H9 (cell line): Measurements from ENCODE around the gene SSX3. TPM values are rescaled to one million over a fixed set of nuclear protein-coding genes. Genes with fewer than 3 reads are reported as not detected.
"Not testable (repeated sequence)": the region's sequence is repeated elsewhere in the genome, so short reads cannot be mapped to it uniquely, and the experiment has no call there.

ENCODE experiments used
- DNase-seq: peaks from one replicate; pipeline ENCODE4 v3.0.0-alpha.2; 2017
- H2AFZ ChIP-seq: one replicate; pipeline ENCODE4 v1.6.1; 2013; ENCODE audit warnings: mild to moderate bottlenecking, low read length, control low read depth, moderate library complexity
- H2AK5ac ChIP-seq: 2 replicates; pipeline ENCODE4 v1.6.1; 2013; ENCODE audit warnings: low read length, control low read depth, mixed read lengths; ENCODE audit not compliant: insufficient read length
- H2BK120ac ChIP-seq: one replicate; pipeline ENCODE4 v1.6.1; 2013; ENCODE audit warnings: low read depth, mild to moderate bottlenecking, low read length, control low read depth, inconsistent platforms; ENCODE audit not compliant: poor library complexity, severe bottlenecking
- H2BK12ac ChIP-seq: 2 replicates; pipeline ENCODE4 v1.6.1; 2013; ENCODE audit warnings: low read length, control low read depth, mixed read lengths, low read depth; ENCODE audit not compliant: insufficient read length
- H2BK15ac ChIP-seq: 2 replicates; pipeline ENCODE4 v1.6.1; 2013; ENCODE audit warnings: low read depth, low read length, control low read depth
- H2BK20ac ChIP-seq: one replicate; pipeline ENCODE4 v1.6.1; 2013; ENCODE audit warnings: low read depth, mild to moderate bottlenecking, low read length, control low read depth, inconsistent platforms; ENCODE audit not compliant: poor library complexity, severe bottlenecking
- H2BK5ac ChIP-seq: 2 replicates; pipeline ENCODE4 v1.6.1; 2013; ENCODE audit warnings: low read length, control low read depth, mixed read lengths; ENCODE audit not compliant: insufficient read length
- H3K14ac ChIP-seq: 2 replicates; pipeline ENCODE4 v1.6.1; 2013; ENCODE audit warnings: low read length, control low read depth; ENCODE audit not compliant: insufficient read depth
- H3K18ac ChIP-seq: 2 replicates; pipeline ENCODE4 v1.6.1; 2013; ENCODE audit warnings: low read depth, mild to moderate bottlenecking, mixed read lengths, low read length, control low read depth; ENCODE audit not compliant: insufficient read length
- H3K23ac ChIP-seq: 2 replicates; pipeline ENCODE4 v1.6.1; 2013; ENCODE audit warnings: low read length, control low read depth, mixed read lengths, low read depth; ENCODE audit not compliant: insufficient read length
- H3K23me2 ChIP-seq: 2 replicates; pipeline ENCODE4 v1.6.1; 2013; ENCODE audit warnings: low read depth, mild to moderate bottlenecking, mixed read lengths, low read length, control low read depth; ENCODE audit not compliant: insufficient read length, poor library complexity, severe bottlenecking
- H3K27ac ChIP-seq: 2 replicates; pipeline ENCODE4 v1.5.1; 2013; ENCODE audit warnings: low read length, control low read depth, mixed read lengths, low read depth; ENCODE audit not compliant: insufficient read length
- H3K27me3 ChIP-seq: 2 replicates; pipeline ENCODE4 v1.6.1; 2013; ENCODE audit warnings: low read length, control low read depth, inconsistent platforms; ENCODE audit not compliant: insufficient read depth
- H3K4ac ChIP-seq: 2 replicates; pipeline ENCODE4 v1.6.1; 2013; ENCODE audit warnings: low read depth, mild to moderate bottlenecking, control low read depth, inconsistent platforms, low read length, moderate library complexity
- H3K4me1 ChIP-seq: 2 replicates; pipeline ENCODE4 v1.6.1; 2013; ENCODE audit warnings: low read length, control low read depth, inconsistent platforms; ENCODE audit not compliant: insufficient read depth
- H3K4me2 ChIP-seq: 2 replicates; pipeline ENCODE4 v1.6.1; 2013; ENCODE audit warnings: low read length, control low read depth, mixed read lengths; ENCODE audit not compliant: insufficient read length, insufficient read depth
- H3K56ac ChIP-seq: 2 replicates; pipeline ENCODE4 v1.6.1; 2013; ENCODE audit warnings: low read depth, mild to moderate bottlenecking, mixed read lengths, low read length, control low read depth; ENCODE audit not compliant: insufficient read length
- H3K79me1 ChIP-seq: 2 replicates; pipeline ENCODE4 v1.6.1; 2013; ENCODE audit warnings: low read depth, mild to moderate bottlenecking, moderate library complexity, low read length, control low read depth, inconsistent platforms; ENCODE audit not compliant: insufficient read depth, poor library complexity, severe bottlenecking
- H3K79me2 ChIP-seq: 2 replicates; pipeline ENCODE4 v1.6.1; 2013; ENCODE audit warnings: low read length, control low read depth, inconsistent platforms; ENCODE audit not compliant: insufficient read depth
- H3K9ac ChIP-seq: 2 replicates; pipeline ENCODE4 v1.6.1; 2013; ENCODE audit warnings: low read length, control low read depth, mixed read lengths; ENCODE audit not compliant: insufficient read length; ENCODE audit errors: extremely low read depth
- H3K9me3 ChIP-seq: one replicate; pipeline ENCODE4 v1.6.1; 2013; ENCODE audit warnings: low read depth, low read length, inconsistent platforms; ENCODE audit not compliant: control insufficient read depth
- H3T11ph ChIP-seq: one replicate; pipeline ENCODE4 v1.6.1; 2013; ENCODE audit warnings: mild to moderate bottlenecking, low read length, control low read depth, inconsistent platforms
- H4K20me1 ChIP-seq: one replicate; pipeline ENCODE4 v1.6.1; 2013; ENCODE audit not compliant: control insufficient read depth, insufficient read length, insufficient read depth
- H4K5ac ChIP-seq: 2 replicates; pipeline ENCODE4 v1.6.1; 2013; ENCODE audit warnings: low read depth, mild to moderate bottlenecking, mixed read lengths, low read length, control low read depth; ENCODE audit not compliant: insufficient read length
- H4K8ac ChIP-seq: replicated peaks from 2 replicates; pipeline ENCODE4 v1.6.1; 2013; ENCODE audit warnings: low read length, control low read depth, mixed read lengths, low read depth; ENCODE audit not compliant: insufficient read length
- H4K91ac ChIP-seq: 2 replicates; pipeline ENCODE4 v1.6.1; 2013; ENCODE audit warnings: low read depth, mild to moderate bottlenecking, moderate library complexity, mixed read lengths, low read length, control low read depth; ENCODE audit not compliant: insufficient read length
- H3K27ac Mint-ChIP-seq, 3 experiments: 2 replicates in 2 of 3; 3 replicates in 1 of 3; pipeline ENCODE4 v1.8.0; 2020 to 2021; ENCODE audit warnings: mixed read lengths in 3 of 3, mild to moderate bottlenecking in 1 of 3, moderate library complexity in 1 of 3
- H3K27me3 Mint-ChIP-seq: 2 replicates; pipeline ENCODE4 v1.8.0; 2021; ENCODE audit warnings: low read depth, mild to moderate bottlenecking, moderate library complexity, mixed read lengths
- H3K36me3 Mint-ChIP-seq, 3 experiments: 2 replicates in 2 of 3; 3 replicates in 1 of 3; pipeline ENCODE4 v1.8.0; 2020 to 2021; ENCODE audit warnings: low read depth in 3 of 3, mixed read lengths in 3 of 3; ENCODE audit not compliant: insufficient read depth in 1 of 3
- H3K4me1 Mint-ChIP-seq, 2 experiments: 2 replicates each; pipeline ENCODE4 v1.8.0; 2020; ENCODE audit warnings: mixed read lengths in 2 of 2
- H3K4me3 Mint-ChIP-seq, 2 experiments: 2 replicates in 1 of 2; 3 replicates in 1 of 2; pipeline ENCODE4 v1.8.0; 2020 to 2021; ENCODE audit warnings: mild to moderate bottlenecking in 2 of 2, mixed read lengths in 2 of 2, moderate library complexity in 1 of 2
- H3K9me3 Mint-ChIP-seq, 2 experiments: 2 replicates in 1 of 2; 3 replicates in 1 of 2; pipeline ENCODE4 v1.8.0; 2020; ENCODE audit warnings: mild to moderate bottlenecking in 2 of 2, mixed read lengths in 2 of 2, moderate library complexity in 1 of 2
- WGBS: extraction: QIAGEN DNeasy Blood & Tissue Kit; methylation state at CpG from one replicate; pipeline ENCODE4 v1.1.7; 2013; ENCODE audit warnings: missing lambda C conversion rate, low lambda C conversion rate, mixed read lengths; ENCODE audit not compliant: insufficient read length; ENCODE audit errors: extremely low coverage; 5-methylcytosine and 5-hydroxymethylcytosine counted together
- total RNA-seq: library from RNA; stranded (reverse); gene quantifications from 2 replicates; pipeline ENCODE4 v1.2.1, GENCODE V29; 2021

The SSX3 gene
- total RNA-seq, 1 experiment from 2014 or later: not detected

- DNase-seq, H4K8ac ChIP-seq, H2AK5ac ChIP-seq, H2BK12ac ChIP-seq, H3K27ac ChIP-seq, H3K9ac ChIP-seq, H2BK120ac ChIP-seq, H2BK5ac ChIP-seq, H3K56ac ChIP-seq, H3K79me1 ChIP-seq, H3K9me3 ChIP-seq, H4K91ac ChIP-seq, H3T11ph ChIP-seq, H3K4me1 Mint-ChIP-seq, H3K23me2 ChIP-seq, H3K4me1 ChIP-seq, H3K14ac ChIP-seq, H4K20me1 ChIP-seq, H4K5ac ChIP-seq, H3K23ac ChIP-seq, H3K4ac ChIP-seq, H3K4me3 Mint-ChIP-seq, H2BK20ac ChIP-seq, H3K79me2 ChIP-seq, H2BK15ac ChIP-seq, H3K27ac Mint-ChIP-seq, H3K27me3 Mint-ChIP-seq, H2AFZ ChIP-seq, H3K36me3 Mint-ChIP-seq, H3K18ac ChIP-seq, H3K4me2 ChIP-seq, H3K27me3 ChIP-seq: not testable (repeated sequence)
- WGBS: no CpG with 5 or more reads among the region's 2 CpGs
- peaks cover 8 to 13% of the 10 kb centered on the region in 2 experiments for H3K9me3 Mint-ChIP-seq
Observed at GRCh38 chrX:48396931-48397330, 40.4 kb upstream of the SSX3 start.

- not testable (repeated sequence) for H4K5ac ChIP-seq, H3K18ac ChIP-seq, H3K23me2 ChIP-seq, H2AFZ ChIP-seq, H3K27ac ChIP-seq, H2BK12ac ChIP-seq, H4K20me1 ChIP-seq, H3K56ac ChIP-seq, H3K4me3 Mint-ChIP-seq, H4K91ac ChIP-seq, H3K27ac Mint-ChIP-seq, H2AK5ac ChIP-seq, H3K9ac ChIP-seq, H3K23ac ChIP-seq, H3K79me2 ChIP-seq, H3K4me2 ChIP-seq, H3K4me1 ChIP-seq, H4K8ac ChIP-seq, H3K4me1 Mint-ChIP-seq, DNase-seq, H3K36me3 Mint-ChIP-seq, H3T11ph ChIP-seq, H3K9me3 ChIP-seq, H3K79me1 ChIP-seq, H3K14ac ChIP-seq, H3K27me3 Mint-ChIP-seq, H2BK120ac ChIP-seq, H3K27me3 ChIP-seq, H2BK5ac ChIP-seq, H2BK20ac ChIP-seq, H2BK15ac ChIP-seq, H3K9me3 Mint-ChIP-seq, H3K4ac ChIP-seq
- no CpG with 5 or more reads among the region's 16 CpGs for WGBS
Observed at GRCh38 chrX:48383239-48383638, 26.7 kb upstream of the SSX3 start, which contains the start of gene SSX4. TSS of gene SSX4 (plus strand) at chrX:48383539. CDS start at chrX:48384054, 515 bp downstream.
